ENCODE measurements around the gene PARL.

Gene PARL

DNA sequence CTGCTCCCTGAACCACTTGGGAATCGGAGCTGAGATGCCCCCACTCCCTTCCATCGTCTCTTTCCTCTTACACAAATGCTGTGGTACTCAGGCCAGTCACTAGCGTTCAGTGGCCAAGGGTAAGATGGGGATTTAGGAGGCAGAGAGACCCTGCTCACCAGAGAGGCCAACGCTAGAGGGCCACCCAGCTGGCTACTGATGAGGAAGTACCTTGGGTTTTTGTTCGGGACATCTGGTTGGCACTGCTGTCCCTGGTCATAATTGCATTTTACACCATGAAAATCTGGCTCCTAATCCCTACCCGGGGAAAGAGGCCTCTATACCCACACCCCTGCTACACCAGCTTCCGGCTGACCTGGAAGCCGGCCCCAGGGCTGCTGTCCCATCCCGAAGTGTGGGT is 67.0 kb downstream of the PARL start:
- no peak for DNase-seq (ENCODE audit: low read depth)

DNA sequence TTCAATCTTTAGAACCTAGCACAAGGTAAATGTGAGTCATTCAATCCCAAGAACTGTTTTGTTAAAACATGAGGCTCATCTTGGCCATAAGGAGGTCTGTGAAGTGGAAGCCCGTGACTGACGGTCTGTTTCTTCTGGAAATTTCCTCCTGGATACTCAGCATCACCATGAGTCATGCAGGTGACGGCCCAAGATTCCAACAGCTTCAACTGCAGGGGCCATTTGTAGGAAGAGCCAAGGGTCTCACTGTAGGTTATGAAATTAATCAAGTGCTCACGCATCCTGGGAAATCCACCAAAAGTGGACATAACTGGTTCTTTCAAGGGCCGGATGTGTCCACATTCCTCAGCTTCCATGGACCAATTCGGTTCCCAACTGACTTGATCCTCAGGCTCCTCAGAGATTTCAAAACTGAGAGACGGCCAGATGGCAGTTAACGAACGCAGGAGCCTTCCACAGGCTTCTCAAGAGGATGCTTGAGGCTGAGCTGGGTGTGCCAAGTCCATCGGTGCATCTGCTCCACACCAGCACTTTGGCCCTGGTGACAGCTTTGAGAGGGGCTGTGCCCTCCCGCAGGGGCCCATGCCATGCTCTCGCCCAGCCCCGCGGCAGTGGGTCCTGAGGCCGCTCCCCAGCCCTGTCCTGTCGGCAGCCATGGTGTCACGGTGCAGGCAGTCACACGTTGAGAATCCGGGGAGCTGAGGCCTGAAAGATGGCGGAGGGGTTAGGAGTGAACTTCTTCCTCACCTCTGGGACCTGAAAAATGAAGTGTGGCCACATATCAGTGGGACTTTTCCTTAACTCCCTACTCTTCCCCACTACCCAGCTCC is 67.8 kb downstream of the PARL start:
- DNase-seq (ENCODE audit: low read depth) = no peak

DNA sequence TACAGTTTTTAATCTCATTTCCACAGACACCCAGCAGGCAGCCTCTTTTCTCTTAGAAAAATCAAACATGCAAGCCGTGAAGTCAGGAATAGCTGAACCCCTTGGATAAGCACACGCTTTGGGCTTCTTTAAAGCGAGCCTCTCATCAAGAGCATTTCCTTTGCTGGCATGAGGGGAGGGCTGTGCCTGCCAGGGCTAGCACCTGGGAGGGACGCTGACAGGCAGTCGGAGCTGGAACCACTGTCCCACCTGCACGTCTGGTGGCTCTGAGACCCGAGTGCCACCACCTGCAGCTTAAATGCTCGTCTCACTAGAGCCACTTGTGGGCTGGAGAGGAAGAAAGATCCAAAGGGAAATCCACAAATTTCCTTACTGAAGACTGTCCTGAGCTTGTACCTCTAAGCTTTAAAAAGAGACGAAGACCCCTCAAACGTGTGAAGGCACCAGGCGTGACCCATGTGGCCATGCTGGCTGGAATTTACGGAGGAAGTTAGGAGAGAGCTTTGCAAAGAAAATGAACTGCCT is 68.7 kb downstream of the PARL start:
- DNase-seq (ENCODE audit: low read depth) = no peak

DNA sequence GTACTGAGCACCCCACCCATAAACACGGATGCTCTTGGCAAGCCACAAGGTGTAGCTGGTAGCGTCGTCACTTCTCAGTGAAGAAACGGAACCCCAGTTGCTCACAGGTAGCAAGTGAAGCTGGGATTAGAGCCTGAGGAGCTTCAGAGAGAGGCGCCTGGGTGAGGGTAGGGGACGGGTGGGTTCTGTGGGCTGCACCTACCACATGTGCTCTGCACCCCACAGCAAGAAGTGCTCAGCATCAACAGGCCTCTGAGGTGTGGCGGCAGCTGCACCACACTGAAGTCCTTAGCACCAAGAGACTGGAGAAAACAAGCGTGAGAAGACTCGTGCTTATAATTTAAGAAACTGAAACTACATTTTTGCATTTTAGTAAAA is 69.1 kb downstream of the PARL start:
- no peak for DNase-seq (ENCODE audit: low read depth)

DNA sequence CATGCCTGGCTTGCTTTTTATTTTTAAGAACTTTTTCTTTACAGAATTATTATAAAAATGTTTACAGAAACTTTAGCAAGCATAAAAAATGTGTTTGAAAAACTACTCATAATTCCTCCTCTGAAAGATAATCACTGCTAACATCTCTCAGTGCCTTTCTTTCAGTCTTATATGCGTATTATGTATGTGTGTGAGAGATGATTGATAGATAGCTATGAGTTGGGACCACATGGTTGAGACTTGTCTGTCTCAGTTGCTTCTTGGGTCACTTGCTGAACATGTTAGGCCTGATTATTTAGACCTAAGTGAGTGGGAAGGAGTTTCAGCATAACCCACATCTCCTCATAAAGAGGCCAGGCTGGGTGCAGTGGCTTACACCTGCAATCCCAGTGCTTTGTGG is 70.4 kb downstream of the PARL start:
- DNase-seq (ENCODE audit: low read depth) = no peak

DNA sequence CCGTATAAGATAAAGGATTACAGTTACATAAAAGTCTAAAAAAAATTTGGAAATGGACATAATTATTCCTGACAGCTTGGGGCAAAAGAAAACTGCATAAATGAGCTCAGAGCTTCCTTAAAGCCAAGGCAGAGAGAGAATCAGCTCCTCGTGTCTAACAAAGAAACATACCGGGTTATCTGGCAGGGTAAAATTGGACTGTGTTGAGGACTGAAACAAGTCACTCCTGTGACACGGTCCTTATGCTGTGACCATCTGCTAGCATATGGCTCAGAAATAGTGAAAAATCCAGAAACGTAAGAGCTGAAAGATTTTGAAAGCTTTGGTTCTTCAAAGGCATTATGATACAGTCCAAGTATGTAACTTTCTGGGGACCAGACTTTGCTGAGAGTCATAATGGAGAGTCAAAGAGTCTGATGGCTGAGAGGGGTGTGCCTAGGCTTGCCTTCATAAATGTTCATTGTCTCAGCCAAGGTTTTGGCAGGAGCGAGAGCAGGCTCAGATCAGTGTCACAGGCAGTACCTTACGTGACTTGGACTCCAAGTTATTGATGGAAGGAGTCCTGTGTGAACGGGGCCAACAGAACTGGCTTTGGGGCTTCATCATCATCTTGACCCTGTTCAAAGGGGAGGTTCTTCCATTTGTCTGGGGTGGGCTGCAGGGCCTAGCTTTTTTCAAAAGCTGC is 71.8 kb downstream of the PARL start:
- DNase-seq (ENCODE audit: low read depth) = no peak

DNA sequence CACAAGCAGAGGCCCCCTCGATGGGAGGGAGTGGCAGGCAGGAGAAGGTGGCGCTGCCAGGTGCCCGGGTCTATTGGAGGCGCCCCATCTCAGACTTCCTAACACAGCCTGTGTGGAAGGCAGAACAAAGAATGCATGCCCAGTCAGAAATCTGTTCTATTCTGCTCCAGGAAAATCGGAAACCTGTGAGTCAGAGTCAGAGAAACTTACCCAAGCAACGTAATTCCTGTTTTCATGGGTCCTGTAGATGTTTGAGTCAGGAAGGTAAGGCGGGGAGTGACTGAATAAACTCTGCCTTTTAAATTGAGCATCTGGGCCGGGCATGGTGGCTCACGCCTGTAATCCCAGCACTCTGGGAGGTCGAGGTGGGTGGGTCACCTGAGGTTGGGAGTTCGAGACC is 73.0 kb downstream of the PARL start:
- no peak for DNase-seq (ENCODE audit: low read depth)

DNA sequence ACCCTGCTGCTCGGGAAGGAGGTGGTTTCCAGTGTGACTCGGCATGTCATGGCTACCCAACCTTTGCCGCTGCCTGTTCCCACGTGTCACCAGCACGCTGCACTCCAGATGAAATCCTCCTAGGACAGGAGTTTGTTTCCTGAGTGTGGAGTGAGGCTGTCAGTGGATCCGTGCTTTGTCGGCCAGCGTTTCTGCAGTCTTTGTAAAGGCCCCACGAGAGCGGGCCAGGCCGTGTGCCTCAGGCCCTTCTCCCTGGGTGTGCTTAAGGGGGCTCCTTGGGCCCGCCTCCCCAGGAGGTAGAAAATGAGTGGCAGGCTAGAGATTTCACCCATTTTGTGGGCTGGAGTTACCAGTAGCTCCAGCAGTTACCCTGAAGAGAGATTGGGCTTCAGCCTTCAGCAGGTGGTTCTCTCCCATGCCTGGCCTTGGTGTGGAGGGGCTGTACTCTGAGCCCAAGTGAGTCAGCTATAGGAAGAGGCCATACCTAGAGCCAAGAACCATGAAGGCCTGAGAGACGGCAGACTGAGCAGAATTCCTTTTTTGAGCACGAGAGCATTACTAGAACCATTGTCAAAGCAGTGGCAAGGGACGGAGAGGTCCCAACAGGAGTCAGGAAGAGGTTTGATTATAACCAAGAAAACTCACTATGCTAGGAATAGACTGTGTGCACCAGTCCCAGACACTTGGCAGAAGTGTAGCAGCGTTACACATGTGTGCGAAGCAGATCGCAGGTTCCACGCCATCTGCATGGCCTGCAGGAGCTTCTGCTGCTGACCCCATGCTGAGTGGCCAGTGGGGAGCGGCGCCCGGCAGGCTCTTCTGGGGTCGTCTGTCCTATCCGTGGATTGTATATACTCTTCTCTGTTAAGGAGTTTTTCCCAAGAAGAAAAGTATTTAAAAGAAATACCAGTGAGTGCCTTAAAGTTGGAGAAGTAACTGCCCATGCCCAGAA is 73.8 kb downstream of the PARL start:
- no peak for DNase-seq (ENCODE audit: low read depth)

DNA sequence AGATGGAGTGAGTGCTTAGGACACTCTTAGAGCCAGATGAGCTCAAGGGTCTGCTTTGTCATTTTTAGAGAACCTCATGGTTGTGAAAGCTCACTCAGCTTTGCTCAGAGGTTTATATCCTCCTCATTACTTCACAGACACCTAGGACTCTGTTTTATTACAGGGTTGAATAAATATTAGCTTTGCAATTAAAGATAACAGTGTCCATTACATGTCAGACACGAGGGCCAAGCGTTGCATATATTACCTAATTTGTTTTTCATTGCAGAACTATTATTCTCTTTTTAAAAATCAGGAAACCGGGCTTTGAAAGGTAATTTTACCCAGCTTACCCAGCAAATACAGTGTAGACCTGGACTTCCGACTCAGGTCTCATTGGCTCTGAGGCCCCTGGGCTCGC is 75.4 kb downstream of the PARL start:
- DNase-seq (ENCODE audit: low read depth) = no peak

DNA sequence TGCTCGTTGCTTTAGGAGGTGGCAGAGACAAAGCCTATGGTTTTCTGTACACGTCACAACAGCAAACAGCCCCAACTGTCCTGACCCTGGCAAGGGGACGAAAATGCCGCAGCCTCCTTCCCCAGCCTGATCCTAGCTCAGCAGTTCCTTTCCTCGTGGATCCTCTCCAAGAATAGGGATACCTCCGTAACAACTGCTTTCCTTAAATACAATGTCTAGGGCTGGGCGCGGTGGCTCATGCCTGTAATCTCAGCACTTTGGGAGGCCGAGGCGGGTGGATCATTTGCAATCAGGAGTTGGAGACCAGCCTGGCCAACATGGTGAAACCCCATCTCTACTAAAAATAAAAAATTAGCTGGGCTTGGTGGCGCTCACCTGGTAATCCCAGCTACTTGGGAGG is 76.3 kb downstream of the PARL start:
- DNase-seq (ENCODE audit: low read depth) = no peak

DNA sequence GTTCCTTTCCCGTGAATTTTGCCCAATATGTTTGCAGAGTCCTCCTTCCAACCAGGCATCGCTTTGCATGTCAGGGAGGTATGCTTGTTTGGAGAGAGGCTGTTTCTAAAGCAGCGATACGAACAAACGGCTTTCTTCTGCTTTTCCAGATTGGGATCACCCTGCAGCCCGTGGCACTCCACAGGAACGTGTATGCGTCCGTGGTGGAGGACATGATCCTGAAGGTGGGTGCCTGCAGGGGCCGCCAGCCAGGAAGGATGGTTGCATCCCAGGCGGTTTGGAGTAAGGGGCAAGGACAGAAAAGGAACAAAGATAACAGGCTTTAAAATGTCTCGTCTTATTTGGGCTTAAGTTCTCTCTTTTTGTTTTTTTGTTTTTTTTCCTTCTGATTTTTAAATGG is 76.8 kb downstream of the PARL start:
- no peak for DNase-seq (ENCODE audit: low read depth)

DNA sequence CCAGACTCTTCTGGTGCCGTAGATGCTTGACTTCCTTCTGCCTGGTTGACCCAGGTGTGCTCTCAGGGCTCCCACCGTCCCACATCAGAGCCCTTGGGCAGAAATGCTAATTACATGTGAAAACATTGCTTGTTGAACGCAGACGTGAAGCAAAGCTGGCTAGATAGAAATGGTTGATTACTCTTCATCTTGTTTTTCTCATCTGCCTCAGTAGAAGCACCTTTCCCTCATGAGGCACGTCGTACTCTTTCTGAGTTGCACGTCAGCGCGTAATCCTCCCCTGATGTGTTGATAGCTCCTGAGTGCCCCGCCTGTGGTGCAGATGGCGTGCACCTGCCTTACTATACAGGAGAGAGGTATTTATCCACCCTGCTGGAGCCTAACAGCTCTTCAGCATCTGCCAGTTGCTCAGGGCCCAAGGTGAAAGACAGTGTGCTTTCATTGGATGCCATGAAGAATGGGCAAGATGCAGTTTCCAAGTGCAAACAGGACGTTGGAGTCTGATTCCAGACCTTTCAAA is 77.4 kb downstream of the PARL start:
- no peak for DNase-seq (ENCODE audit: low read depth)

DNA sequence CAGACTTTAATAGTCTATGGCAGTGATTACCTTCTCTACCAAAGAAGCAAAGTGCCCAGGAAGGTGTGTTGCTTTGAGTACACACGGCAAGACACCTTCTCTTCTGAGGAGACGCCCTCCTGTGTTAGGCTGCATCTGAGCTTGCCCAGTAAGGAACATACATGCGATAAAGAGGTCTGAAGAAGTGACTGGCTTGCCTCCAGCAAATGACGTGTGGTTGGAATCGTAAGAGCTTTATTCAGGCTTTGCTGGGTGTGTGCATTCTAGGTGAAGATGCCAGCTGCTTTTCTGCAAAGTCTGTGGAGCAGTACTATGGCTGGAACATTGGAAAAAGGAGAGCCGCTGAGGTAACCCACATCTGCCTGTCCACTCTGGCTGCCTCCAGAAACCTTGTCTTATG is 81.7 kb downstream of the PARL start:
- DNase-seq (ENCODE audit: low read depth) = no peak

DNA sequence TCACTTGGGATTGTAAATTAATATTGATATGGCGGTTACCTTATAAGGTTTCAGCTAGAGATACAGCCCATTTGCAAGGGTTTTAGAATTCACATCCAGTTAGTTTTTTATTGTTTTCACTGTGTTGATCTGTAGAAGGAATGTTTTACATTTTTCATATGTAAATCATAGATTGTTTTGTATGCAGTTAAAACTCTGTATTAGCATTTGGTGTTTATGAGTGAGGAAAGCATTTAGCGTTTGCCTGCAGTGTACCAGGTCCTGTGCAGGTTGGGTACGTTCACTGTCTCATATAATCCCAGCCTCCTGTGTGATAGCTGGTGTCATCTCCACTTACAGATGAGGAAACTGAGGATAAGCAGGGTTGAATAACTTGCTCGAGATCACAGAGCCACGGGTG is 83.1 kb downstream of the PARL start:
- DNase-seq (ENCODE audit: low read depth) = no peak

DNA sequence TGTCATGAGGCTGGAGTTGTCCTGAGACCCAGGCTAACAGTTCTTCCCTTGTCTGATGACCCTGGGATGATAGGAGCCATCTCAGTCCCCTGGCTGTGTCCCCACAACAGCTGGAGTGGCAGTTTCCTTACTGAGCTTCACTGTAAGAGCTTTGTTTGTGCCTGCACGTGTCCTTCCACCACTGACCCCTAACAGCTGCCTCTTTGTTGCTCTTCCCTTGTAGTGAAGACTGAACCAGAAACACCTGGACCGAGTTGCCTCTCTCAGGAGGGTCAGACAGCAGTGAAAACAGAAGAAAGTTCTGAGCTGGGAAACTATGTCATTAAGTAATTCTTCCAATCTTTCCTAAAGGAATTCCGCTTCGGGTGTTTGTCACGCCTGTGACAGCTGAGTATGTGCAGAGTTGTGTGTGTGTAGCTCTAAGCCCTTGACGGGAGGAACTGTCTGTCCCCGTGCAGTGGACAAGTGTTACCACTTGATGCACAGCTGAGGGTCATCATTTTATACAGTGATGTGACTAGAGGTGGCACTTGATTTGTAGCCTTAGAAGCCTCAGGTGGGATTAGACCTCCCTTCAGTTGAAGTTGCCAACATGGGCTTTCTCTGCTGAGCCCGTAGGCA is 84.3 kb downstream of the PARL start:
- DNase-seq (ENCODE audit: low read depth) = no peak

DNA sequence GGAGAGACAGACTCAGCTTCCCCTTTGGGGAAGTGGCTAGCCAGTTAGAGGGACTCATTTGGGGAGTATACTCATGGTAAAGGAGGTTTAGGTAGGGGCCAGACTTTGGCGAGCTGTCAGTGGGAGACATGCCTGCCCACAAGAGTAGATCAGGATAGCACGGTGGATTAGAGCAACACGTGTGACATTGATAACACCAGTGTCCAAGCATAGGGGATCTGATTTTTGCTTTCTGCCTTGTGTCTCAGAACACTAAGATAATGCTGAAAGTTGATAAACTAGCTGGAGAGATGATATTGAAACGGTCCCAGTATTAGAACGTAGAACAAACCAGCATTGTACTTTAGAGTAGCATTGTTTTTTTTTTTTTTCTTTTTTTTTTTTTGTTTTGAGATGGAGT is 85.2 kb downstream of the PARL start:
- DNase-seq (ENCODE audit: low read depth) = no peak

DNA sequence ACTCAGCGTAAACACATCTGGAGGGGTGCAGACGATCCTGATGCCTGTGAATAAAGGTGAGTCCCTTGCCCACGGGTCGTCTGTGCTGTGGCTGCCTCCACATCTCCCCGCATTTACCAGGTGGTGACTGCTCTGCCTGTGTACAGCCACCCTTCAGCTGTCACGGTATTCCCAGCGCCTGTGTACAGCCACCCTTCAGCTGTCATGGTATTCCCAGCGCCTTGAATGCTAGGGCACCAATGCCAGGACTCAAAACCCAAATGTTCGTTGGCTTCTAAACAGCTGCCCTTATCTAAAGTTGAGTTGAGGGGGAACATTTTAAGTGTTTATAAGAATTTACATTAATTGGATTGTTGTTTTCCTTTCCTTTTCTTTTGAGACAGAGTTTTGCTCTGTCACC is 86.7 kb downstream of the PARL start:
- DNase-seq (ENCODE audit: low read depth) = no peak

DNA sequence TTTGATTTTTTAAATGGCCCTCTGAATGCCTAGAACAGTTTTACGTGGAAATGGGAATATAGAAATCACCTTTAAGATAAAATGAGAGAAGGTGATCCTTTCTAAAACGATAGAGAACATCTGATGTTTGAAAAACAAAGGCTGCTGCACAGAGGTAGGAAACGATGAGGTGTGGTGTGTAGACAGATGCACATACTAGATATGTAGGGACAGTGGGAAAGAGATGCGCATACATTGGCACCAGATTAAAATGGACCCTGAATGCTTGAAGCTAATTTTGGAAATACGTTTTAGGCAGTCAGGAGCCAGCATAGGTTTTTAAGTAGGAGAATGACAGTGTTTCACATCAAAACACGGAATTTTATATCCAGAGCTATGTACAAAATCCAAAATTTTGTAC is 88.3 kb downstream of the PARL start:
- no peak for DNase-seq (ENCODE audit: low read depth)

DNA sequence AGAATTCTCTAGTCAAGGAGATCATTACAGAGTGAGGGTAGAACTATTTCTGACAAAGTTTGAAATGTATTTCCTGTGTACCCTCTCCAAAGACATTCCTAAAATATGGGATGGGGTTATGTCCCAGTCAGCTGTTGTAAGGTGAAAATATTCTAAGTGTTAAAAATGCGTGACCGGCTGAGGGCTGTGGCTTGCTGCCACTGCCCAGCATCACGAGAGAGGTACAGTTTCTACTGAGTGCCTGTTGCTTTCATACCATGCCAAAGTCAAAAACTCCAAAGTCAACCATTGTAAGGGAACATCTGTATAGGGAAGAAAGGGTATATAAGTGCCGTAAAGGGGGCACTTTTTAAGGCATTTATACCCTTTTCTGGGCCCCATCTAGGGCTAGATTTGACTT is 90.2 kb downstream of the PARL start:
- no peak for DNase-seq (ENCODE audit: low read depth)

DNA sequence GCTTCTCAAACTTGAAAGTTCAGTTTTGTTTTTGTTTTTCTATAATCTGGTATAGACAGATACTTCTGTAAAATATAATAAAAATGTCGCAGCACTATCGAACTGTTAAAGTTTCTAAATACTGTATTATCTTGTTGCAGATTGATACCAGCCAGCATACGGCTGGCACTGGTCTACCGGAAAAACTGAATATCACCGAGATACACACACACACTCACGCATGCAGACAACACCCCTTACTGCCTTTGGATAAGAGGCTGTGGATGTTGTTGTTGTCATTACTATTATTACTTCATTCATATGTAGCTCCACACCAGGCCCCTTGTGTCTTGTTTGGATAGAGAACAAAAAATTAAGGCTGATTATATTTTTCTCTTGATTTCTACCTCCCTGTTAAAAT is 91.7 kb downstream of the PARL start:
- no peak for DNase-seq (ENCODE audit: low read depth)

DNA sequence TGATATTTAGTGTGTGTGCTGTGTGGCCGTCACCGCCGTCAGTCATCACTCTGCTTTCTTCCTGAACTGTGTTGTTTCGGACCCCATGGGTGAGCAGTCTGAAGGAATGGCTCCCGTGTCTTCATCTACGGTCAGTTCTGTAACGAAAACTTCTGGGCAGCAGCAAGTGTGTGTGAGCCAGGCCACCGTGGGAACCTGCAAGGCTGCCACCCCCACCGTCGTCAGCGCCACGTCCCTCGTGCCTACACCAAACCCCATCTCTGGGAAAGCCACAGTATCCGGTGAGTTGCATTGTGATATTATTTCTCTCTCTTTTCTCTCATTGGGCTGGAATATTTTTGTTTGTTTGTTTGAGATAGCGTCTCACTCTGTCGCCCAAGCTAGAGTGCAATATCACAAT is 94.0 kb downstream of the PARL start:
- DNase-seq (ENCODE audit: low read depth) = no peak

DNA sequence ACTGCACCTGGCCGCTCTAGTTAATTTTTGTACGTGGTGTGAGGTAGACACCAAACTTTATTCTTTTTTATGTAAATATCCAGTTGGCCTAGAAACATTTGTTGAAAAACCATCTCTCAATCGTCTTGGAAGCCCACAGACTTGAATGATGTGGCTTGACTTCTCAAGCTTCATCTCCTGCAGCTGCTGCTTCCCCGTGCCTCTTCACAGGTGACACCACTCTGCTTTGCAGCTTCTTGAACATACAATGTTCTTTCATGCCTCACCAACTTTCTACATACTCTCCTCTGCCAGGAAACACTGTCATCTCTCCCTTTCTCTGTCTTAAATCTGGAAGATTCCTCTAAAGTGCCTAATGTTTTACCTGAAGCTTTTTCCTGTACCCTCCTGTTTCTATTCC is 94.9 kb downstream of the PARL start:
- DNase-seq (ENCODE audit: low read depth) = no peak

Data from CMK (cell line).